ENCODE results near the gene ARFIP1.

ARFIP1 gene

DNA sequence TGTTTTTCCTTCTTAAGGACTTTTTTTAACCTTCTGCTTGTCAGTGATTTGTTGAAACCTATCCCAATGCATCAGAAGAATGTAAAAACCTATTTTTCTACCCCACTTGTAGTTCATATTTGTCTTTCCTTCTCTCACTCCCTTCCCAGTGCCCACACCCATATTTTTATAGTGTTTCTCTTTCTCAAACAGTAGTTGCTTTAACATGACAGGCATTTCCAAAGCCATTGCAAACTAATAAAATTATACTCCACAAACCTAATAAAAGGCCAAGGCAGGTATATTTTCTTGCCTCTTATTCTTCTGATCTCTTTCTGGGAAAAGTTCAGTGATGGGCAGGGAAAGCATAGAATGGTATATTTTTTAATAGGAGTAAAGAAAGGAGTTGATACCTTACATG is 120.6 kb downstream of the ARFIP1 start:
- no peak for DNase-seq

DNA sequence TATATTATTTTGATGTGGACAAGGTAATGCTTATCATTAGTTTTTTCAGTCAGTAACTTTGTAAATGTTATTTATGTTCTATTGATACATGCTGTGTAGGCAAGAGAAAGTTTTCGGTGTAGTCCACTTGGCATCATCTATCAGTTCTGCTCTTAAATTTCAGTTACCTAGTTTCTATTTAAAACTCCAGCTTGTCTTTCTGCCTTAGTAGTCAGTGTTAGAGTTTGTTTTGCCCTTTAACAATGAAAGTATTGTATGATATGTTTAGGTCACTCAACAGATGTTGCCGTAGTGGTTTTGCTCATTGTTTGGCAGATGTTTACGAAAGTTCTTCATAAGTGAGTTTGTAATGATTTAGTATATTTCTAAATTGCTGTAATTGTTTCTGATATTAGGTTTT is 121.5 kb downstream of the ARFIP1 start:
- no peak for DNase-seq

DNA sequence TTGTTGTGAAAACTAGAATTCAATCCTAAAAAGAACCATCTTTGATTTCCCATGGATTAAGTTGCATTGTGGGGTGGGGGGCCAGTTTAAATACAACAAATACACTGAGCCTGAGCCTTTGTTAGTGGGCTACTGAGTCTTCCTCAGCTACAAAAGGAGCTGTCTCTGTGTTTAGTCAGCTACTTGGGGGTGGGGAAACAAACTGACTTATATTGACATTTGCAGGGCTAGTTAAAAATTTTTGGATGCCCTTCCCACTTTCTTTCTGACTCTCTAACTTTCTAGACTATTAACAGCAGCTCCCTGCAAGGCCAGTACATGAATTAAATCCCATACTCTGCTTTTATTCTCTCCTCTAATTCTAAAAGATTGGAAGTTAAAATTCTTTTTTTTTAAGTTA is 123.9 kb downstream of the ARFIP1 start:
- no peak for DNase-seq

DNA sequence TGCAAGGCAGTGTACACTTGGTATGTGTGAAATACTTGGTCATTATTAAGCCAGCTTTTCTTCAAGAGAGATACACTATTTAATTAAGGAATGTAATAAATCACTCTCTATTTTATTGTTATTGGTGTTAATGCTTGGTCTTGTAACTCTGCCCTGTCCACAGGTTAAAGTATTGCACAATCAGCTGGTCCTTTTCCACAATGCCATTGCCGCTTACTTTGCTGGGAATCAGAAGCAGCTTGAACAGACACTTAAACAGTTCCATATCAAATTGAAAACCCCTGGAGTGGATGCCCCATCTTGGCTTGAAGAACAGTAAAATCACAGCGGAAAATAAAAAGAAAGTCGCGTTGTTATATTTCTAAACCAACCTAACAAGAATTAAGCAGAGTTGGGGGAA is 130.1 kb downstream of the ARFIP1 start:
- no peak for DNase-seq

DNA sequence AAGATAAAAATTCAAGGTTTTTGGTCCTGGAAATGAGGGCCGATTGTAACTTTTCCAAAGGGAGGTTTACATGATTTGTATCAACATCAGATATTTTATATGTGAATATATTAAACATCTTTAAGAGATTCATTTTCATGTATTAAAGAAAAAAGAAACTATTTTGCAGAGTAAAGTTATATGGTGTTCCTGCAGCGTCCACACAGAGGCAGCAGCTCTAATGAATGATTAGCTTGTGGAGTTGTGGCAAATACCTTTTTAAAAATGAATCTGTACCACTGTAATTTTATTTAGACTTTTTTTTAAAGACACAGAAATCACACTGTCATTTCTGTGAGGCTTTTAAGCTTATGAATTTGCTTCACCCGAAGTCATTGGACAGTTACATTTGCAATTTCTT is 130.8 kb downstream of the ARFIP1 start:
- no peak for DNase-seq

DNA sequence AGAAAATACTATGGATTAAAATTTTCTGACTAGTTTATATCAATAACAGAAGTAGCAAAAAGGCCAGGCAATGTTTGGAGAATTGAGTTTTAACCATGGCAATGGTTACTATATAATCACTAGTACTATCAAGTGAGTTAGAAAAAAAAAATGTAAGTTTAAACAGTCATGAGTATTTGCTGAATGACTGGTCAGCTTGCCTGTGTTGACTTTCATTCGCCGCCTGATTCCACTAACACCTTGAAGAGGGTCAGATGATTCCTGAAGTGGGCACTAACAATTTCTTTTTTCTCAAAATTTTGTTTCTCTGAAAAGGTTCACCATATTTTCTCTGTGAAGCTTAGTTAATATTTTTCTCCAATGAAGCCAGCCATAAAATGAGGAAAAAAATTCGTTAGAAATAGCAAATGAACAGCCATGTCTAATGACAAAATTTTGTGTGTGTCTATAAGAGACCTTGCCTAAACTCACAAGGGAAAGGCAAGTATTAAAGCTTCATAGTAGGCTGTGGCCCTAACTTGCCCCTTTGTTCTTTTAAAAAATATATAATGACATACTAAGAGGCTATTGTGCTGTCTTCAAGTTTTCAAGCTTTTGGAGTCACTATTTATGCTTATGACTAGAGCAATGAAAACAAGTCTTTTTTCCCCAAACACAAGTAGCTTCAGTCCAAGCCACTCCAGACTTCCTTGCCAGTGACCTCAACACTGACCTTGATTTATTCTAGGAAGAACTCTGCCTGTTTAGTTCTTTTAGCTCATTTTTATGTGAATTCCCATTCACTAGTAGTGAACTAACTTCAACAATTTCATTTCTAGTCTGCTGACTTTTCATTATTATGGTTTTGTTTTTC is 138.0 kb downstream of the ARFIP1 start:
- DNase-seq: no peak

DNA sequence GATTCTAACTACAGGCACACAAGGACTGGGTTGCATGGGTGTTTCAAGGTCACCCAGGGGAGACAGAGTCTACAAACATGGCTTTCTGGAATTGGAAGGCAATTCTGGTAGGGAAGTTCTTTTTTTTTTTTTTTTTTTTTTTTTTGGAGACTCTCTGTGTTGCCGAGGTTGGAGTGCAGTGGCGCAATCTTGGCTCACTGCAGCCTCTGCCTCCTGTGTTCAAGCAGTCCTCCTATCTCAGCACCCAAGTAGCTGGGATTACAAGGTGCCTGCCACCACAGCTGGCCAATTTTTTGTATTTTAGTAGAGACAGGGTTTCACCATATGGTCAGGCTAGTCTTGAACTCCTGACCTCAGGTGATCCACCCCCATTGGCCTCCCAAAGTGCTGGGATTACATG is 140.1 kb downstream of the ARFIP1 start:
- DNase-seq: no peak

DNA sequence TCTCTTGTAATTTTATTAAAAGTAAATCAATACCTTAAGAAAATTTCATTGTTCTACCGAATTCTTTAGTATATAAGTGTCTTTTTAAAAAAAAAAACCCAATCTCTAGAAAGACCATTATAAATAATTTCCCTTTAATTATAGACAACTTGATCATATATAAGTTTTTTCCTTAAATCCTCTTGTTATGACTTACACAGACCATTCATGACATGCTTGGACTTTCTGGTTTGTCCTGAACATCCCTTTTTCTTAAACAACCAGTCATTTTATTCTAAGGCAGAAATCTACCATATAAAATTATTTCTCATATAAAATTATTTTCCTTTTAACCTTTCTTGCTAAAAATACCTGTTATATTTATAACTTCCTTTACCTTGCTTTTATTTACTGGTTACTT is 141.0 kb downstream of the ARFIP1 start:
- no peak for DNase-seq

DNA sequence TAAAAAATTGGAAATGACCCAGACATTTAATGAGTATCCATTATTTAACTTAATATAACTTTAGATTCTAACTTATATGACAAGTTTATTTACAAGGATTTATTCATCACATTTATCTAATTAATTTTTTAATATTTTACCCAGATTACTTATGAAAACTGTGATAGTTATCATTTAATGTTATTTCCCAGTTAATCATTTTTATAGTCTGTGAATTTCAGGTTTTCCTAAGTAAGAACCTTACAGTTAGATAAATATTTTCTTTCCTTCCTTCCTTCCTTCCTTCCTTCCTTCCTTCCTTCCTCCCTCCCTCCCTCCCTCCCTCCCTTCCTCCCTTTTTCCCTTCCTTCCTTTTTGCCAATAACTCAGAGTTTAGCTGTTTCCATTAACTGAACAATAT is 141.5 kb downstream of the ARFIP1 start:
- no peak for DNase-seq

DNA sequence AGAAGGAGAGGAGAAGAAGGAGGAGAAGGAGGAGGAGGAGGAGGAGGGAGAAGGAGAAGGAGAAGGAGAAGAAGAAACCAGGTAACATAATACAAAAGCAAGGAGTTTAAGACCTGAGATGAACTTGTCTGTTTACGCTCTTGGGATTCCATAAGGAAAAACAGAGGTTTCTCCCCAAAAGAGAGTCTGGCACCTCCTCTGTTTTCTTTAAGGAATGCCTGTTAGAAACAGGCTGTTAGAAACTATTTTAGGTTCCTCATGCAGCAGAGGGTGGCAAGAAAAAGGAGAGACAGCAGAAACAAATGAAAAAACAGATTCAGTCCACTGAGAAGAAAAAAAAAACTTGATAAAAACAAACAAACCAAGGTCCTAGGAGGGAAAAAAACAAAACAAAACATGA is 146.1 kb downstream of the ARFIP1 start:
- DNase-seq: no peak

DNA sequence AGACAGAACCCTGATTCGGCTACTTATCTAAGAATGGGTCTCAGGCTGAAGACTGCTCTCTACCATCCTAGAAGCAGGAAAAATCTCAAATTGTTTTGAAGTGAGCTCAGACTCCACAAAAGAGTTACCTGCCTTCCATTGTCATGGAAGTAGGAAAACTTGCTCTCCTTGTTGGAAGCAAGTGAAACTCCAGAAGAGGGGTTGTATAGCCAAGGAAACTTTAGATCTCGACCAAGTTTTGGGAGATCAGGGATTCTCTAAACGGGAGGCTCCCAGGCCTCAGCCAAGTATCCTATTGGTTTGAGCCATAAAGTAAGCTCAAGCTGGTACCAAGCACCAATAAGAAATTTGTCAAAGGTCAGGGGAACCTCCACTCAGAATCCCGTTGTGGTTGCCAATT is 147.2 kb downstream of the ARFIP1 start:
- no peak for DNase-seq

DNA sequence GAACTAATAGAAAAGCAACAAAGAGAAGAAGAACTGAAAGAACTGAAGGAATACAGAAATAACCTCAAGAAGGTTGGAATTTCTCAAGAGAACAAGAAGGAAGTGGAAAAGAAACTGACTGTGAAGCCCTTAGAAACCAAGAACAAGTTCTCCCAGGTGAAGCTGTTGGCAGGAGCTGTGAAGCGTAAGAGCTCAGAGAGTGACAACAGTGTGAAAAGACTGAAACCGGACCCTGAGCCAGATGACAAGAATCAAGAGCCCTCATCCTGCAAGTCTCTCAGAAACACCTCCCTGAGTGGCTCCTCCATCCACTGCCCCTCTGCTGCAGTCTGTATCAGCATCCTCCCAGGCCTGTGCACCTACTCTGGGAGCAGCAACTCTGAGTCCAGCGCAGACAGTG is 148.0 kb downstream of the ARFIP1 start:
- DNase-seq: no peak

DNA sequence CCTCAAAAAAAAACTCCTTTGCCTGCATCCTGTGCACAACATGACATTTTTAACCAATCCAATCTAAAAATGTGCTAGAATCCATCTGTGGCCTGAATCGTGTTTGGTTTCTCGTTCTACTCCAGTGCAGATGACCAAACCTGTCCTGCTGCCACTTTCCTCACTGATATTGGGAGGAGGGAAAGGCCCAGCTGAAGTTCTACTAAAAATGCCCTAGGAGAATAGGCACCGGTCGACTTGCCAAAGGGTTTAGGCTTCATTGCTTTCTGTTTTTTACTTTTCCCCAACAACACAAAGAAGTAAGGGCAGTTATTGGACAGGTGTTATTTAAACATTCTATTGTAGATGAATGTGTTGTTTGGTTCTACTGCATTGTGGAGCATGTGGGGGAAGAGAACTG is 148.5 kb downstream of the ARFIP1 start:
- DNase-seq: no peak

DNA sequence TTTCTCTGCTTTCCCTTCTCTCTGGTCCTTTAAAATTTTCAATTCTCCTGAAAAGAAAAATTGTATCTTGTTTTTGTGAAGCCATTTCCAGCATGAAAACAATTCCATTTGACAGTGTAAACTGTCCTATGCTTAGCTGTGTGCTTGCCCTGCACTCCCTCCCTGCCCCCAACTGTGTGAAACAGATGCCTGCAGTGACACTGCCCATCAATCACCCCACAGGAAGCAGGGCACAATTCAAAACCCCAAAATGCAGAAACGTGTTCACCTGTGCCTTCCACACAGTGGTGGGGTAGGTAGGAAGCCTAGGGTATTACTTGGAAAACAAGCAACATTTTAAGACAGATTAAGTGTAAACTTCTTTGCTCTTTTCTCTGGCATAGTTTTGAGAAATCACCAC is 150.1 kb downstream of the ARFIP1 start:
- DNase-seq: no peak

DNA sequence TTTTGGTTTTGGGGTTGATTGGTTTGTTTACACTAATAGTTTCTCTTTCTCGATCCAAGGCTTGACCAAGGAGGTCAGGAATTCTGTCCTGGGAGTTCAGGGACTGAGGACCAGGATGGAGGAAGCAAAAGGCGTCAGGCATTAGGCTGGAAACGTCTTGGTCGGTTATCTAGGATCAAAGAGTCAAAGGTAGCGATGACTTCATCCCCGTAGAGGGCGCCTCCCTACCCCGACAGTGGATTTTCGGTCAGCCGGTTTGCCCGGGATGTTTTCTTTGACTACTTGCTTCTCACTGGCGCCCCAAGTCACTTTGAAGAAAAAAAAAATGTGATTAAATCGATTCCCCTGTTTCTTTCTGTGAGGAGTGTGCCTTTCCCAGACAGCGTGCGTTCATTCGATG is 155.4 kb downstream of the ARFIP1 start:
- DNase-seq: no peak

DNA sequence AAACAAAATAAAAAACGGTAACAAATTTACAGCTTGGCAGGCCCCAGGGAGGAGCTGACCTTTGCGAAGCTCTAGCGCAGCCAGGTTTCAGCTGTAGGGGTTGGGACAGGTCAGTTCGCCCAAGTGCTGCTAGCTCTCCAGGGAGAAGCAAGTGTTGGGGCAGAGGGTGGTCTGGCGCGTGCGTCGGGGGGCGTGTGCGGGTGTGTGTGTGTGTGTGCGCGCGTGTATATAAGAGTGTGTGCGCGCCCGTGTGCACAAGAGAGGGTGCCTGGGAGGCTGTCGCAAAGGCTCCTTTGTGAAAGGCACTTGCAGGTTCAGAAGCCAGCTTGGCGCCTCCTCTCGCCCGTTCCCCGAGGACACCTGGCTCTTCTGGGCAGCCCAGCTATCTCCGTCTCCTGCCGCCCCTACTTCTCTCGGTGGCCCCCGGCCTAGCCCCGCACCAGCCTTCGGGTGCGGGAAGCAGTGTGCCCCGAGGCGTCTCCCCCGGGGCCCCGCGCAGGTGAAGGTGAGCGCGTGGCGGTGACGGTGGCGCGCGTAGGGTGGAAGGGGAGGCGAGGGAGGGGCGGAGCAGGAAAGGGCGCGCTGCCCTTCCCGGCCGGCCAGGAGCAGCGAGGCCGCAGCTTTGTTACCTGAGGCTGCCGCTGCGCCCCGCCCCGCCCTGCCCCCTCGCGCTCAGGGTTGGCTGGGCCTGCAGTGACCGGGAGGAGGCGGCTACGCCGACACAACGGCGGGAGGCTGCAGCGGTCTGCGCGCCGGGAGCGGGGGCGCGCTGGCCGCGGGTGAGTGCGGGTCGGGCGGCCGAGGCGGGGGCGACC is 156.1 kb downstream of the ARFIP1 start, which contains the start of gene FHDC1:
FHDC1 (plus strand) TSS at position 693 of the 815 bp plus-strand sequence. CDS start 6,735 bp downstream, outside the sequence.
- DNase-seq: no peak

DNA sequence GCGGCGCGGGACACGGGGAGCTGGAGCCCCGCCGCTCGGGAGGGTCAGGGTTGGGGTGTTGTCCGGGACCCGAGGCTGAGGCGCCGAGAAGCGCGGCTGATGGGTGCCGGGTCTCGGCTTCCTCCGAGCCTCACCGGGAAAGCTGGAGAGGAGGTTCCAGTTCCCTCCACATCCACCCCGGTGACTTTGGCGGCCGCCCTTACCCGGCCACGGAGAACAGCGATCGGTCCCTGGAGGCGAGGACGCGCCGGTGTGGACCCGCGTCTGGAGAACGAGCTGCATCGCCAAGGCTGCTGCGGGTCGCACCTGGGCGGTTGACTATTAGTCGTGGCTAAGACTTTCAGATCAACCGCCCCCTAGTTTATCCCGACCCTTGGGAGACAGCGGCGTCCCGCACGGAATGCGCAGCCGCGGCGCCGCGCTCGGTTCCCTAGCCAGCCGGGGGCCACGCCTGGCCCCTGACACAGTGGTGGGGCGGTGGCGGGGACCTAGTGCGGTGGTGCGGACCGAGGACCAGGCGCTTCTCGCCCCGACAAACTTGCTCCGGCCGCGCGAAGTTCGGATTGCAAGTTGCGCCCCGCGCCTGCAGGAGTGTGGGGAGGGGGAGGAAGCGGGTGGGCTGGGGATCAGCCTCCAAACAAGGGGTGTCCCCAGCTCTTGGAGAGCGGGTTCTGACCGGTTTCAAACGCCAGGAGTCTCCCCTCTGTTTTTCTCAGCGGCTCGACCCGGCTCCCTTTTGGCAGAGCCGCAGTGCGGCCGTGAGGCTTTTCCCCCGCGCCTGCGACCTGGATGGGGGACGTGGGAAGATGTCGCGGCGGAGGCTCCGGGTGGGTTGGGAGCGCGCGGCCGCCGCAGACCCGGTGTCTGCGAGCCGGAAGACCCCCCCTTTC is 156.9 kb downstream of the ARFIP1 start:
- no peak for DNase-seq

DNA sequence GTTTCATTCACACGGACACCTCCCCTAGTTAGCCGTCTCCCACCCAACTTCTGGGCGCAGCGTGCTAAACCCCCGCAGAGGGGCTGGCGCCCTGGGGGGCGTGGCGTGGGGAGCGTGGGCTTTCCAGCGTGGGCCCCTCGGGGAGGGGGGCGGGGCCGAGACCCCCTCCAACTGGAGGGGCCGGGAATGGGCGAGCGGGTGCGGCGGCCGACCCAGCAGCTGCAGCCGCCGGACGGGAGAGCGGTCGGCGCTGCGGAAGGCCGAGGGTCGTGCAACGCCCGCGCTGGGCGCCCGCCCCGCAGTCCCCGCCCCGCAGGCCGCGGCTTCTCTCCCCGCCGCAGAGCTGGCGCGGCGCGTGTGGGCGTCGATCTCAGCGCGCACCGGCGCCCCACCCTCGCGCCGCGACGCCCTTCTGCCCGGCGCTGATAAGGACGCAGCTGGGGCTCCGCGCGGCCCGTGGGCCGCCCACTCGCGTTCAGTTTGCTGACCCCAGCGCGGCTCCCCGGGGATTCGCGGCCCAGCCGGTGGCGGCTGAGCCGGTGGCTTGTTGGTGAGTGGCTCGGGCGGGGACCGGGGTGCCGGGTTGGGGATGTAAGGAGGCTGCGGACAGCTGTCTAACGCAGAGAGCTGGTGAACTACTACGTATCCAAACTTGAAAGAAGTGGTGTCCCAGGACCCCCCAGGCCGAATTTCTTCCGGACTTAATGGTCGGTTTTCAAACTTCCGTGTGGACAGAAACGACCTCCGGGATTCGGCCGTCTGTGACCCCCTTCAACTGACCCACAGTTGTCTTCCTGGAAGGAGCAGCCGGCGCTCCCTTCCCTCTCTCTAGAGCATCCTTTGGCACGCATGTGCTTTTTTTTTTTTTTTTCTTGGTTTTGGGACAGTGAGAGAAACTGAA is 157.8 kb downstream of the ARFIP1 start:
- no peak for DNase-seq

DNA sequence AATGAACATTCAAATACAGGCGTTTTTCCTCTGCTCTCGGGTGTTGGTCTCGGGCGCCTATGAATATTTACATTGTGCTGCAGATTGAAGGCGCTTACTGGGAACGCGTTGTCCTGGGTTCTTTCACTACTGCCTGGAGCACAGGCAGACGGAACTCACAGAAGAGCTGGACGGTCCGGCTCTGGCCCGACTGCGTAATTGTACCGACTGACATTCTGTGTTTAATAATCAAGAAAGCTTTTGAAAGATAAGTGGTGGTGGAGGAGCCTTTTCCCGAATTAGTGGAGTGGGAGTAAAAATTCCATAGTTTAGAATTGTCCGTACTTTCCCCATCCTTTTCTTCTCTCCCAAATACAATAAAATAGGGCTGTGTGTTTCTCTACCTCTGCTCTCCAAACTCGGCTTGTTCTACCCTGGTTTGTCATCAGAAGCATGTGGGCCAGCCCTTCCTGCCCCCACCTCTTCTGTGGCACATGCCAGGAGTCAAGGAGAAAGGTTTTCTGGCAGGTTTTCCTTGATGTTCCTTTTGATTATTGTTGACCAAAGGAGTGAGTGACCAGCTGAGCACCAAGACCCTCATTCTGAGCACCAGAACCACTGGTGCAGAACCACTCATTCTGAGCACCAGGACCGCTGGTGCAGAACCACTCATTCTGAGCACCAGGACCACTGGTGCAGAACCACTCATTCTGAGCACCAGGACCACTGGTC is 158.6 kb downstream of the ARFIP1 start:
- DNase-seq: no peak

DNA sequence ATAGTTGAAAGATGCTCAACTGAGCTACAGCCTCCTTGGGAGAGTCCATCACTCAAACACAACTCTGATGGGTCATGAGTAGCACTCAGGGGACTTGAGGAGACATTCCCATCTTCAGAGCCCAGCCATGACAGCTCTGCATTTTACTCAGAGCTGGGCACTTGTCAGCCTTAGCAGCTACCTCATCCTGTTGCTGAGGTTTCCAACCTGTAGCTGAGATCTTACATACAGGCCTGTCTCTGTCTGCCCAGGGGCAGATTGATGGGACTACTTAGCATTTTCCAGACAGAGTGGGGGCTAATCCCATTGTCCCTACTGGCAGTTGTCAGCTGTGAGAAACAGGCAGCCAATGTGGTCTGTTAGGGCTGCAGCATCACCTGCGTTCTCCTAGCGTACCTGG is 159.9 kb downstream of the ARFIP1 start:
- no peak for DNase-seq

DNA sequence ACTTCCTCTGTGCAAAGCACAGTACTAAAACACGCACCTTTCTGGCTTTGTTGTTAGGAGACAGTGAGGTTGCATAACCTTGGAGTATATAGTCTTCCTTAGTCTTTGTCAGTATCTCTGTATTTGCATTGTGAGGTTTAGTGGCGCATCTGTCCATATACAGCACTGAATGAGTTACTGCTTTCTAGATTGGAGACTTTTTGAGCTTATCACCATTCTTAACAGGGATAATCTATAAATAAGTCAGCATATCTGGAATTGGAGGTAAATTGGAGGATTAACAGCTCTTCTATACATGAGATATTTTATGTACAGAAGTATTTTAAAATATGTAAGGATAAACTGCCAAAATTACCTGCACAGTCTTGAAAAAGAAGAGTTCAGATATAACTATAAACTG is 160.7 kb downstream of the ARFIP1 start:
- no peak for DNase-seq
